HG03575 (cell line): ENCODE measurements around the gene TSEN54.

ENCODE experiments used
- ATAC-seq: cut with Tn5 transposase; IDR thresholded peaks from one replicate; pipeline ENCODE4 v1.9.1; 2021; ENCODE audit not compliant: unreplicated experiment, insufficient number of reproducible peaks, low FRiP score; ENCODE audit errors: extremely low read depth

Gene TSEN54

DNA sequence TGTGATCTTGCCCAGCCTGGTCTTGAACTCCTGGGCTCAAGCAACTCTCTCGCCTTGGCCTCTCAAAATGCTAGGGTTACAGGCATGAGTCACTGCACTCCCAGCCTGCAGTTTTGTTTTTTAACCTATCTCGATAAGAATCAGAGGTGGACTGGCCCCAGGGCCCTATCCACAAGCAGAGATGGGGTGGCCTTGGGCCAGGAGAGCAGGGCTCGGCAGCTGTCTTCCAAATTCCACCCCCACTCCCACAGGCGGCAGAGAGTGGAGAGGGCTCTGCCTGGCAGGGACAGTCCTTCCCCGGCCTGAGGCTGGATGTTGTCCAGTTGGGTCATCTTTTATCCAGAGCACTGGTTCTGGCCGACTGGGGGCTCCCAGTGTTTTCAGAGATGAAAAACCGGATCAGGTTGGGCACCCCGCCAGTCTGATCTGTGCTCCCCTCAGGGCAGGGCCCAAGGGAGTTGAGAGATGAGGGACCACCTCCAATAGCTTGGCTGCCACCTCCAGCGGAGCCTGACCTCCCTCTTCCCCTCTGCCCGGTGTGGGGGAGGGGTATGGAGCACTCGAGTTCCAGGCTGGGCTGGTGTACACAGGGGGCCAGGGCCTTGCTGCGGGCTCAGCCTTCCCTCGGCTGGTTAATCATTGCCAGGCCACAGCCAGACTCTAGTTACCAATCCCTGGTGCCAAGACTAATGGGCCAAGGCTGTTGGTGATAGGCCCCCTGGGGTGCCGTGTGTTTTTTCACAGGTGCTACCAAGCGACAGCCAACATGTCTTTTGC lies 40.9 kb downstream of the TSEN54 start:
- no peak for ATAC-seq

DNA sequence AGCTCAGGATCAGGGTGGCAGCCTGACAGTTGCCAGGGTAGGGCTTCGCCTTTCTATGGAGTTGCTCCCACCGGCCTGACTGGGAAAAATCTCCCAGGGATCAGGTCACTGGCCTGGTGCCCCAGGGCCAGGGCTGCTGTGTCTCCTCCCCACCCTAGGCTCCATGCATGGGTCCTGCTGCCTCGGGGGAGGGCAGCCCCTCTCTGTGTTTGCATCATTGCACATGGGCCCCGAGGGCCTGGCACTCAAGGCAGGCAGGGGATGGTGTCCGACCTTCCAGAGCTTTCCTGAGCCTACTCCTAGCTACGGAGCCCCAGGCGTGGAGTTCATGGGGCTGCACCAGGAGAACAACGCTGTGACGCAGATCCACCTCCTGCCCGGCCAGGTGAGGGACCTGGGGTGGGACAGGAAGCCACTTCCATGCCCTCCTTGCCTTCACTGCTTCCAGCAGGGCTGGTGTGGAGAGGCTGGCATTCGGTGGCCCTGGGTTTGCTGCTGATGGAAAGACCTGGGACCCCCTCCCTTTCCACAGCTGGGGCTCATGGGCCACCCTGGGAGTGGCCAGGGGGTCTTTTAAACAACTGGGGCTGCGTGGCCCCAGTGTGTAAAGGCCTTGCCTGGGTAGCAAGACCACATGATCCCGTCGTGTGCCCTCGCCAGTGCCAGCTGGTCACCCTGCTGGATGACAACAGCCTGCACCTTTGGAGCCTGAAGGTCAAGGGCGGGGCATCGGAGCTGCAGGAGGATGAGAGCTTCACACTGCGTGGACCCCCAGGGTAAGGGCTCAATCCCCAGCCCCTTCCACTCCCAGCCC lies 41.7 kb downstream of the TSEN54 start:
- ATAC-seq = no peak

DNA sequence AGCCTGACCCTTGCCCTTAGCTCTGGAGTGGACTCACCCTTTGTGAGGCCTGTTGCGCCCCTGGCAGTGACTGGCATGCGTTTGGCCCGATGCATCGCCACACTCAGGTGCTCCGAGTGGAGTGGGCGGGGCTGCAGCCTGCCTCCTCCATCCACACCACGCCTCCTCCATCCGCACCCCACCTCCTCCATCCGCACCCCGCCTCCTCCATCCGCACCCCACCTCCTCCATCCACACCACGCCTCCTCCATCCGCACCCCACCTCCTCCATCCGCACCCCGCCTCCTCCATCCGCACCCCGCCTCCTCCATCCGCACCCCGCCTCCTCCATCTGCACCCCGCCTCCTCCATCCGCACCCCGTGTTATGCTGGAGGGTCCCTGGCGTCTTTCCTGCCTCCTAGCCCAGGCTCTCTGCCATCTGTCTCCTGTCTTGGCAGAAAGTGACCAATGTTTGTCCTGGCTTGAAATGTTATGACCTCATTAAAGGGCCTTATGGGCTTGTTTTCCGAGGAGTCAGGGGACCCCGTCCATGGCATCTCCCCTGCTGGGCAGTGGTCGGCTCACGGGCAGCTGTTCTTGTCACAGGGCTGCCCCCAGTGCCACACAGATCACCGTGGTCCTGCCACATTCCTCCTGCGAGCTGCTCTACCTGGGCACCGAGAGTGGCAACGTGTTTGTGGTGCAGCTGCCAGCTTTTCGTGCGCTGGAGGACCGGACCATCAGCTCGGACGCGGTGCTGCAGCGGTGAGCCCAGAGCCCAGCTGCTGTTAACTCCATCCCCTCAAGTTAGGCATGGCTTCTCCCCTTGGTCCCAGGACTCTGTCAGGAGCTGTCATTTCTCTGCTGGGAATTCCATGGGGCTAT lies 42.6 kb downstream of the TSEN54 start:
- no peak for ATAC-seq

DNA sequence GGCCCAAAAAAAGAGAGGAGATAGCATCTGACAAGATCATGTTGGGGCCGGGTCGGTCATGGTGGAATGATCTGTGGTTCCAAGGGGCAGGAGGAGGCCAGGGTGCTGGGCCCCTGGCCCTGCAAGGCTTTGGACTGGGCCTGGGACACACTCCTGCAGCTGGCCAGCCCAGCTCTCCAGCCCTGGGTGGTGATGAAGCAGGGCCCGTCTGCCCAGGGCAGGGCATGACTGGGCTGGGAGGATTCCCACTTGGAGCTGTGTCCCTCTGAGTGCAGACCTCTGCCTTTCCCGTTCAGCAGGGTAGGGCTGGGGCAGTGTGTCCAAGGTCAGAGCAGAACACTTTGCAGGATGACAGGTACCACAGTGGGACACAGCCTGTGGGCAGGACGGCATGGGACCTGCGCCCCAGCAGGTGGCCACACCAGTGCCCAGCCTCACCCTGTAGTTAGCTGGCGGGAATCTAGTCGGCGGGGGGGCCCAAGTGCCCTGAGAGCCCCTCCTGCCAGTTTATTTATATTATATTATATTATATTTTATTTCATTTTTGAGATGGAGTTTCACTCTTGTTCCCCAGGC lies 43.7 kb downstream of the TSEN54 start:
- no peak for ATAC-seq

DNA sequence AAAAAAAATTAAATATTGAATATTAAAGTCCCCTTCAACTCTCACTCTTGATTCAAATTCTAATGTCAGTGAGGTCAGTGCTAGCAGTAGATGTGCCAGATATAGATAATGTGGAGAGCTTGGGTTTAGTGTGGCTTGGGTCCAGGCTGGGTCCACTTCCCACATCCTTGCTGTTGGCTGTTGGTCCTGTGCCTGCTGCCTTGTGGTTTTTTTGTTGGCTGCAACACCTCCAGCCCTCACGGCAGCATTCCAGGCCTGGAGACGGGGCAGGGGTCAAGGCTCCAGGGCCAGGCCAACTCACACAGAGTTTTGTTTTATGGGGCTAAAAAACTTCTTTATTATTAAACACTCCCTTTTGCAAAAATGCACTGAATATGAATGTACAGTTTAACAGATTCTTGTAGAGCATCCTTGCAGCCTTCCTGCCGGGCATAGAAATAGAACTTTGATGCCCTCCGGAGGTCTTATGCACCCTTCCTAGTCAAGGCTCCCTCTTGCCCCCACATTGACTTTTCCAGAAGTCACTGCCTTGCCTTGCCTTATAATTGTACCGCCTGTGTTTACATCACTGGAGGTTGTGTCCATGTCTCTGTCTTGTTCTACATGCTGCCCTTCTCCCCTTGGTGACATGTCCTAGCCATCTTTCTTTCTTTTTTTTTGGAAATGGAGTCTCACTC lies 45.7 kb downstream of the TSEN54 start:
- no peak for ATAC-seq

DNA sequence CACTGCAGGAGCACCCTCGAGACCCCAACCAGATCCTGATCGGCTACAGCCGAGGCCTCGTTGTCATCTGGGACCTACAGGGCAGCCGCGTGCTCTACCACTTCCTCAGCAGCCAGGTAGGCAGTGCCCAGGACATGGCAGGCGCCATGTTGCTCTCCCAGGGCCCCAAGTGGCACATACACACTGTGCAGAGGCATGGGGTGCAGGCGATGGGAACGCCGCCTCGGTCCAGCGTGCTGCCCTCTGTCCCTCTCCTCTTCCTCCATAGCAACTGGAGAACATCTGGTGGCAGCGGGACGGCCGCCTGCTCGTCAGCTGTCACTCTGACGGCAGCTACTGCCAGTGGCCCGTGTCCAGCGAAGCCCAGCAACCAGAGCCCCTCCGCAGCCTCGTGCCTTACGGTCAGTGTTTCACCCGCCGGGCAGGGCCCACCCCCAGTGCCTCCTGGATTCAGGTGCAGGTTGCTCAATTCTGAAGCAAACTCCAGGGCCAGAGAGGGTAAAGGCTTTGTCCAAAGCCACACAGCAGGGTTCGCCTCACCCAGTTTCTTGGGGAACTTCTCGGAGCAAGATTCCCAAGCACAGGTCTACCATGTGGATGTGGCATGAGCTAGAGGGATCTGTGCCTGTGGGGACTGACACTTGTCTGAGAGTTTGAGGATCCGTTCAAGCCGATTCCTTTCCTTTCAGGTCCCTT lies 46.9 kb downstream of the TSEN54 start:
- no peak for ATAC-seq

DNA sequence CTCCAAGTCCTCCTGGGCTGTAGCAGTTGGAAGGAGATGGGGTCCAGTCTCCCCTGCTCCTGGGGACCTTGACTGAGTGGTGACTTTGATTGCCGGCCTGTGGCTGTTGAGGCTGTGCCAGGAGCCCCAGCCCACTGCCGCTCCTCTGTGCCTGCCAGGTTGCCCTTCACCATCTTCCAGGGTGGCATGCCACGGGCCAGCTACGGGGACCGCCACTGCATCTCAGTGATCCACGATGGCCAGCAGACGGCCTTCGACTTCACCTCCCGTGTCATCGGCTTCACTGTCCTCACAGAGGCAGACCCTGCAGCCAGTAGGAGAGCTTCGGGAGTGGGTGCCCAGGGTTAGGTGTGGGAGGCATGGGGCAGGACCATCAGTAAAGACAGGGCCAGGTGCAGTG lies 47.9 kb downstream of the TSEN54 start:
- no peak for ATAC-seq

DNA sequence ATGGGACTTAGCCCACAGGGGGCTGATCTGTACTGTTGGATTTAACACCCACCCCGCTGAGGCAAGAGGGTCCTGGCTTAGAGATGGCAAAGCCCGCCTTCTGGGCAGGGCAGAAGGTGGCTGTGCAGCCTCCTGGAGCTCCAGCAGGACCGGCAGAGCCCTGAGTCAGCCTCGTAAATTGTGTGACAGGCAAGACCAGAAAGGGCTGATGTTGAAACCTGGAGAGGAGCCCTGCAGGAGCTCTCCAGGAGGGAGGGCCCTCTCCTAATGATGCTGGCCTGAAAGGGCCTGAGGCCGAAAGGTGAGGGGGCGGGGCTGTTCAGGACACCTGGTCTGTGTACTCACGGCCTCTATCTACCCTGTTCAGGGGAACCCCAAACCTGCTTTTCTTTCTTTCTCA lies 48.7 kb downstream of the TSEN54 start:
- no peak for ATAC-seq

DNA sequence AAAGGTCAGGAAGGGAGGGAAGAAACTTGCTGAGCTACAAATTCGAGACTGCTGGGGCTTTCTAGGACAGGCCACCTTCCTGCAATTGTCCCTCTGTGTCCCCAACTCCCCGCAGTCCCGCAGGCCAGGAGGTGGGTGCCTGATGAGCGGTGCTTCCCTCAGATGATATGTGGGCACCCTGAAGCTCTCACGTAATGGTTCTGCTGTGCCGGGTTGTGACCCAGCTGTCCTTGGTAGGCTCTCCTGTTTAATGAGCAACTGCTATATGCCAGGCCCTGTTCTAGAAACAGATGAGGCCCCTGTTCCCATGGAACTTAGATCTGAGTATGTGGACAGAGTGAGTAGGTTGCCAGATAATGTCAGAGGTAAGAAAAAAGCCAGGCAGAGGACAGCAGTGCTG lies 49.3 kb downstream of the TSEN54 start:
- no peak for ATAC-seq

DNA sequence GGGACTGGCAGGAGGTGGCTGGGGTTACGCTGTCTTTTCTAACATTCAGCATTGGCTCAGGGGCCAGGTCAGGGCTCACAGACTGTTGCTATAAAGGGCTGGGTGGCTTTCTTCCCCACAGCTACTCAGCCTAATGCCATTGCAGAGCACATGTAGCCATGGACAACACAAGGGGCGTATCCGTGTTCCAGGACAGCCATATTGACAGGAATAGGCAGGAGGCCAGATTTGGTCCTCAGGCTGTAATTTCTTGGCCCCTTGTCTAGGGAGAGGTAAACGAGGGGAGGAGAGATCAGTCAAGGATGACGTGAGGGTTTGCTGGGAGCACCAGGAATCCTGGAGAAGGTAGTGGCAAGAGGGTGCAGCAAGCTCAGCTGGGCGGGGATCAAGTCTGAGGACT lies 50.1 kb downstream of the TSEN54 start:
- no peak for ATAC-seq

DNA sequence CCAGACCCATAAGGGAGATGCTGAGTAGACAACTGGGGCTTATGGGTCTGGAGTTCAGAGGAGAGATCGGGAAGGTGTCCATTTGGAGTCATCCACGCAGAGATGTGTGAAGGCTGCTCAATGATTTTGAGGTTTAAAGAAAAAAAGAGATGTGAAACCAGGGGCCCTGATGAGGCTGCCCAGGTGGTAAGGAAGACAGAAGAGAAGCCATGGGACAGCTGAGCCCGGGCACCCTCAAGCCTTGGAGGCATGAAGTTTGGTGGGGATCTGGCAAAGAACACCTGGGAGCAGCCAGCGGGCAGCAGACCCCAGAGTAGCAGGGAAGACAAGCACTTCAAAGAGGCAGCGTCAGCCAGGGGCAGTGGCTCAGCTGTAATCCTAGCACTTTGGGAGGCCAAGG lies 50.5 kb downstream of the TSEN54 start:
- ATAC-seq = no peak

DNA sequence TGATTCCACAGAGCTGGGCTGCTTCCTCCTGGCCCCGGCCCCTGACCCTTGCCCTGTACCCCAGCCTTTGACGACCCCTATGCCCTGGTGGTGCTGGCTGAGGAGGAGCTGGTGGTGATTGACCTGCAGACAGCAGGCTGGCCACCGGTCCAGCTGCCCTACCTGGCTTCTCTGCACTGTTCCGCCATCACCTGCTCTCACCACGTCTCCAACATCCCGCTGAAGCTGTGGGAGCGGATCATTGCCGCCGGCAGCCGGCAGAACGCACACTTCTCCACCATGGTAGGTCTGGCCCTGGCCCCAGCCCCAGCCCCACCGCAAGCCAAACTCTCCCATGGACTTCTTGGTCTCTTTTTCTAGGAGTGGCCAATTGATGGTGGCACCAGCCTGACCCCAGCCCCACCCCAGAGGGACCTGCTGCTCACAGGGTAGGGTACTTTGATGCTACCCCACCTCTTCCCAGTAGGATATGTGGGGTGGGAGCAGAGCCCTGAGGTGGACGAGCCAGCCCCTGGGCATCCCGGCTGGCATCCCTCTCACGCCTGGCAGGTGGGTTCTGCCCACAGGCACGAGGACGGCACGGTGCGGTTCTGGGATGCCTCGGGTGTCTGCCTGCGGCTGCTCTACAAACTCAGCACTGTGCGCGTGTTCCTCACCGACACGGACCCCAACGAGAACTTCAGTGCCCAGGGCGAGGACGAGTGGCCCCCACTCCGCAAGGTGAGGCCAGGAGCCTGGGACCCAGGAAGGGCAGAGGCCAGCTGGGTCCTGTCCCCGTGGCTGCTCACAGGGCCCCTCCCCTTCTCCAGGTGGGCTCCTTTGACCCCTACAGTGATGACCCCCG lies 52.3 kb downstream of the TSEN54 start:
- no peak for ATAC-seq

DNA sequence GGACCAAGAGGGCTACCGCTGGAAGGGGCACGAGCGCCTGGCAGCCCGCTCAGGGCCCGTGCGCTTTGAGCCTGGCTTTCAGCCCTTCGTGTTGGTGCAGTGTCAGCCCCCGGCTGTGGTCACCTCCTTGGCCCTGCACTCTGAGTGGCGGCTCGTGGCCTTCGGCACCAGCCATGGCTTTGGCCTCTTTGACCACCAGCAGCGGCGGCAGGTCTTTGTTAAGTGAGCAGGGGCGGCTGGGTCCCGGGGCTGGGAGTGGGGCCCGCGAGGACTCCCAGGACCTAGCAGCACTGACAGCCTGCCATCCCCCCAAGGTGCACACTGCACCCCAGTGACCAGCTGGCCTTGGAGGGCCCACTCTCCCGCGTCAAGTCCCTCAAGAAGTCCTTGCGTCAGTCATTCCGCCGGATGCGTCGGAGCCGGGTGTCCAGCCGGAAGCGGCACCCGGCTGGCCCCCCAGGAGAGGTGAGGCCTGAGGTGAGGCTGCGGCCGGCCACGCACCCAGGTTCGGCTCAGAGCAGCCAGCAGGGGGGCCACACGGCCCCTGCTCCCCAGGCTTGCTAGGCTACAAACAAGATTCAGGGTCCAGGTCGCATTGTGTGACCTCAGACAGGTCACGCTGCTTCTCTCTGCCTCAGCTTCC lies 53.8 kb downstream of the TSEN54 start:
- no peak for ATAC-seq

DNA sequence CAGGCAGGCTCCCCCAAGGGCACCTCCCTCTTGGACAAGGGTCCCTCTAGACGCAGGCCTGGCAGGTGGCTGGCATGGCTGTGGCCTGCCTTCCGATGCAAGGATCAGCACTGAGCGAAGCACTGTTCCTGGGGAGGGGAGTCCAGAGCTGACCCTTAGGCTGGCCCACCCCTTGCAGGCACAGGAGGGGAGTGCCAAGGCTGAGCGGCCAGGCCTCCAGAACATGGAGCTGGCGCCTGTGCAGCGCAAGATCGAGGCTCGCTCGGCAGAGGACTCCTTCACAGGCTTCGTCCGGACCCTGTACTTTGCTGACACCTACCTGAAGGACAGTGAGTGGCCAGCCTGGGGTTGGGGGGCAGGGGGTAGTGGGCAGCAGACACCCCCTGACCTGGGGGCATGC lies 54.4 kb downstream of the TSEN54 start:
- ATAC-seq = no peak

DNA sequence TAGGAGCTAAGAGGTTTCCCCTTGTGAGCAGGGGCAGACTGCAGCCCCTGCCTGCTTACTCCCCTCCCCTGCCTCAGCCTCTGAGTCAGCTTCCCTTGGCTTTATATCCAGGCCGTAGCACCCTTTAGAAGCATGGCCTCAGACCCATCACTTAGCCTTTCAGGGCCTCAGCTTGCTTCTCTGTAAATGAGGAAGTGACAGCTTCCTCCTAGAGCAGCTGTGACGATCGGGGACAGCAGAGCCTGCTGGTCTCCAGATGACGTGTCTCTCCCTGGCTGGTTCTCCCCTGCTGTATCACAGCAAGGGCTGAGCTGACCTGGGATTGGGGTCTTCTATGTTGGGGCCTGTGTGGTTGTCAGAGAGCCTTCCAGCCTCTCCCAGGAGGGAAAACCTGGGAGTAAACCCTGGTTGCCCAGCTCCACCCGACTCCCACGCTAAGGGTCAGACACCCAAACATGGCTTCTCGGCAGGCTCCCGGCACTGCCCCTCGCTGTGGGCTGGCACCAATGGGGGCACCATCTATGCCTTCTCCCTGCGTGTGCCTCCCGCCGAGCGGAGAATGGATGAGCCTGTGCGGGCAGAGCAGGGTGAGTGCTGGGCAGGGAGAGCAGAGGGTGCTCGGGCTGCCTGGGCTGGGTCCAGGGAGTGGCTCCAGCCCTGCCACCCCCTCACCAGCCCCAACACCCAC lies 55.0 kb downstream of the TSEN54 start:
- no peak for ATAC-seq

DNA sequence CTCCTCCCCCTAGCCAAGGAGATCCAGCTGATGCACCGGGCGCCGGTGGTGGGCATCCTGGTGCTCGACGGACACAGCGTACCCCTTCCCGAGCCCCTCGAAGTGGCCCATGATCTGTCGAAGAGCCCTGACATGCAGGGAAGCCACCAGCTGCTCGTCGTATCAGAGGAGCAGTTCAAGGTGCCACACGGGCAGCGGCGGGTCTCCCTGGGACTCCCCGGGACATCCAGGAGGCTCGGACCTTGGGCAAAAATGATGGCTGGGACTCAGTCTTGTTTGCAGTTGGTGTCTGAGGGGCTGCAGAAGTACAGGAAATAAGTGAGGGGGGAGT lies 55.5 kb downstream of the TSEN54 start:
- ATAC-seq = no peak
